Measurements from ENCODE around the gene NELL1. TPM values are rescaled to one million over a fixed set of nuclear protein-coding genes. Genes with fewer than 3 reads are reported as not detected.

The NELL1 gene
- total RNA-seq, 1 donor from 2014 or later, result 0.29 TPM

GRCh38 chr11:21567645-21568290, 898.4 kb downstream of the NELL1 start:
- H3K36me3 Mint-ChIP-seq (ENCODE audit: unreplicated experiment), result no peaks in the 10 kb centered on the region
- H3K27me3 Mint-ChIP-seq (ENCODE audit: unreplicated experiment), result no peaks in the 10 kb centered on the region
- no peak for TF ChIP-seq CTCF (IDR thresholded peaks at IDR 0.05; ENCODE audit: partially characterized antibody, unreplicated experiment)
- H3K4me3 Mint-ChIP-seq (ENCODE audit: unreplicated experiment), result no peak overlapping the region
- H3K9me3 Mint-ChIP-seq (ENCODE audit: unreplicated experiment), result no peaks in the 10 kb centered on the region
- DNase-seq, result no peak
- no peak overlapping the region for H3K27ac Mint-ChIP-seq (ENCODE audit: unreplicated experiment)
- H3K4me1 Mint-ChIP-seq (ENCODE audit: low read depth, unreplicated experiment), result no peaks in the 10 kb centered on the region

GRCh38 chr11:21572210-21572609, 902.8 kb downstream of the NELL1 start:
- Mint-ChIP-seq H3K27me3 (ENCODE audit: unreplicated experiment) (no peaks in the 10 kb centered on the region), H3K36me3 (ENCODE audit: unreplicated experiment) (no peaks in the 10 kb centered on the region), H3K4me1 (ENCODE audit: low read depth, unreplicated experiment) (no peaks in the 10 kb centered on the region), H3K9me3 (ENCODE audit: unreplicated experiment) (no peaks in the 10 kb centered on the region), H3K27ac (ENCODE audit: unreplicated experiment) (no peak overlapping the region), H3K4me3 (ENCODE audit: unreplicated experiment) (no peak overlapping the region)
- TF ChIP-seq CTCF (IDR thresholded peaks at IDR 0.05; ENCODE audit: partially characterized antibody, unreplicated experiment), result no peak
- no peak for DNase-seq

GRCh38 chr11:21582791-21583190, 913.4 kb downstream of the NELL1 start:
- H3K9me3 Mint-ChIP-seq (ENCODE audit: unreplicated experiment), result no peaks in the 10 kb centered on the region
- no peak for TF ChIP-seq CTCF (IDR thresholded peaks at IDR 0.05; ENCODE audit: partially characterized antibody, unreplicated experiment)
- H3K36me3 Mint-ChIP-seq (ENCODE audit: unreplicated experiment), result no peaks in the 10 kb centered on the region
- H3K27ac Mint-ChIP-seq (ENCODE audit: unreplicated experiment), result no peak overlapping the region
- no peak for DNase-seq
- H3K27me3 Mint-ChIP-seq (ENCODE audit: unreplicated experiment), result no peaks in the 10 kb centered on the region
- no peaks in the 10 kb centered on the region for H3K4me1 Mint-ChIP-seq (ENCODE audit: low read depth, unreplicated experiment)
- no peak overlapping the region for H3K4me3 Mint-ChIP-seq (ENCODE audit: unreplicated experiment)

- H3K4me3 Mint-ChIP-seq (ENCODE audit: unreplicated experiment), result no peak overlapping the region
- no peak for TF ChIP-seq CTCF (IDR thresholded peaks at IDR 0.05; ENCODE audit: partially characterized antibody, unreplicated experiment)
- peaks cover 2% of the 10 kb centered on the region for H3K27me3 Mint-ChIP-seq (ENCODE audit: unreplicated experiment)
- H3K36me3 Mint-ChIP-seq (ENCODE audit: unreplicated experiment), result no peaks in the 10 kb centered on the region
- H3K4me1 Mint-ChIP-seq (ENCODE audit: low read depth, unreplicated experiment), result no peaks in the 10 kb centered on the region
- DNase-seq, result no peak
- H3K27ac Mint-ChIP-seq (ENCODE audit: unreplicated experiment), result no peak overlapping the region
- H3K9me3 Mint-ChIP-seq (ENCODE audit: unreplicated experiment), result peaks cover 2% of the 10 kb centered on the region
Measured at GRCh38 chr11:21588754-21589153, 919.4 kb downstream of the NELL1 start.

GRCh38 chr11:21602699-21603098, 933.3 kb downstream of the NELL1 start:
- TF ChIP-seq CTCF (IDR thresholded peaks at IDR 0.05; ENCODE audit: partially characterized antibody, unreplicated experiment), result no peak
- no peak for DNase-seq
- no peak overlapping the region for H3K4me3 Mint-ChIP-seq (ENCODE audit: unreplicated experiment)

More at GRCh38 chr11:21602699-21603098, 933.3 kb downstream of the NELL1 start:
- no peaks in the 10 kb centered on the region for H3K9me3 Mint-ChIP-seq (ENCODE audit: unreplicated experiment)
- peaks cover 2% of the 10 kb centered on the region for H3K27me3 Mint-ChIP-seq (ENCODE audit: unreplicated experiment)
- no peak overlapping the region for H3K27ac Mint-ChIP-seq (ENCODE audit: unreplicated experiment)
- H3K4me1 Mint-ChIP-seq (ENCODE audit: low read depth, unreplicated experiment), result peaks cover 10% of the 10 kb centered on the region
- H3K36me3 Mint-ChIP-seq (ENCODE audit: unreplicated experiment), result no peaks in the 10 kb centered on the region
